Keratinocyte (primary cell): ENCODE measurements around the gene WWC2. TPM values are rescaled to one million over a fixed set of nuclear protein-coding genes. Genes with fewer than 3 reads are reported as not detected.

Source experiments
- DNase-seq: peaks from one replicate; pipeline ENCODE4 v3.0.0-alpha.2; 2011; ENCODE audit warnings: low read depth, missing footprints, low spot score
- FAIRE-seq: peaks from 2 replicates; lab custom pipeline; 2011; peaks lifted over from hg19 to GRCh38; lab: Jason Lieb, UNC
- H2AFZ ChIP-seq: 2 replicates; pipeline ENCODE4 v1.6.0; 2012; ENCODE audit warnings: low read length, control low read depth, inconsistent platforms; ENCODE audit not compliant: control insufficient read depth
- H3K27ac ChIP-seq: 2 replicates; pipeline ENCODE4 v1.5.1; 2011; ENCODE audit warnings: low read length; ENCODE audit not compliant: control insufficient read depth, insufficient read depth
- H3K27me3 ChIP-seq: 3 replicates; pipeline ENCODE4 v1.6.0; 2011; ENCODE audit warnings: low read length; ENCODE audit not compliant: control insufficient read depth, insufficient read depth; ENCODE audit errors: extremely low read depth
- H3K36me3 ChIP-seq, 2 experiments: 2 replicates in 1 of 2; 3 replicates in 1 of 2; pipeline ENCODE4 v1.5.1; 2011; ENCODE audit warnings: low read length in 2 of 2, mild to moderate bottlenecking in 1 of 2; ENCODE audit not compliant: control insufficient read depth in 2 of 2, insufficient read depth in 2 of 2; ENCODE audit errors: extremely low read depth in 1 of 2
- H3K4me1 ChIP-seq: 3 replicates; pipeline ENCODE4 v1.5.1; 2011; ENCODE audit warnings: low read length; ENCODE audit not compliant: control insufficient read depth, insufficient read depth; ENCODE audit errors: extremely low read depth
- H3K4me2 ChIP-seq: 3 replicates; pipeline ENCODE4 v1.6.0; 2011; ENCODE audit warnings: low read depth, low read length; ENCODE audit not compliant: control insufficient read depth, insufficient read depth; ENCODE audit errors: extremely low read depth
- H3K4me3 ChIP-seq, 3 experiments: fragments of 200-600 bp in 1 of 3; sonication (generic) in 1 of 3; 2 replicates in 2 of 3; 3 replicates in 1 of 3; pipeline ENCODE4 v1.5.1; 2011 to 2016; ENCODE audit warnings: low read length in 3 of 3, mild to moderate bottlenecking in 3 of 3, control low read depth in 2 of 3, inconsistent platforms in 1 of 3, low read depth in 1 of 3, mixed read lengths in 1 of 3, mixed run types in 1 of 3, moderate library complexity in 1 of 3; ENCODE audit not compliant: control insufficient read depth in 2 of 3, insufficient read depth in 2 of 3; ENCODE audit errors: extremely low read depth in 1 of 3
- H3K79me2 ChIP-seq: 2 replicates; pipeline ENCODE4 v1.6.0; 2012; ENCODE audit warnings: low read length; ENCODE audit not compliant: control insufficient read depth, insufficient read depth
- H3K9ac ChIP-seq: 3 replicates; pipeline ENCODE4 v1.6.0; 2011; ENCODE audit warnings: low read length; ENCODE audit not compliant: control insufficient read depth, insufficient read depth; ENCODE audit errors: extremely low read depth
- H3K9me1 ChIP-seq: 3 replicates; pipeline ENCODE4 v1.6.0; 2011; ENCODE audit warnings: low read length; ENCODE audit not compliant: control insufficient read depth, insufficient read depth; ENCODE audit errors: extremely low read depth
- H3K9me3 ChIP-seq: 2 replicates; pipeline ENCODE4 v1.5.1; 2012; ENCODE audit warnings: low read depth, low read length; ENCODE audit not compliant: control insufficient read depth
- H4K20me1 ChIP-seq: 3 replicates; pipeline ENCODE4 v1.6.0; 2011; ENCODE audit warnings: low read length; ENCODE audit not compliant: control insufficient read depth, insufficient read depth; ENCODE audit errors: extremely low read depth
- CTCF ChIP-seq, 3 experiments: IDR thresholded peaks in 1 of 3; conservative IDR thresholded peaks in 1 of 3; optimal IDR thresholded peaks in 1 of 3; 2 replicates in 2 of 3; 3 replicates in 1 of 3; pipeline versions ENCODE3 to v1.5.1; 2011; ENCODE audit warnings: low read length in 3 of 3, mild to moderate bottlenecking in 3 of 3, moderate library complexity in 2 of 3, control low read depth in 1 of 3, inconsistent platforms in 1 of 3; ENCODE audit not compliant: insufficient read depth in 2 of 3; ENCODE audit errors: extremely low read depth in 1 of 3
- EZH2 ChIP-seq: IDR thresholded peaks from one replicate; pipeline ENCODE4 v1.6.1; 2012; ENCODE audit warnings: inconsistent platforms, mild to moderate bottlenecking, low read length, moderate library complexity
- dilution Hi-C: fragments of 300-500 bp; cut with MboI; formaldehyde crosslinking; loops from one replicate; pipeline ENCODE4 v1.7.0; 2020; ENCODE audit warnings: low sequenced_read_pairs; ENCODE audit not compliant: extremely low pct_ligation_motif_present
- polyA minus RNA-seq, 3 experiments: library from RNA; depleted of rRNA, polyadenylated mRNA; stranded (reverse); fragments of >200 nt; gene quantifications; 1 replicate in 1 of 3; 2 replicates in 1 of 3; 3 replicates in 1 of 3; pipeline ENCODE4 v1.2.3, GENCODE V29; 2011
- polyA plus RNA-seq, 5 experiments: library from polyadenylated mRNA; depleted of rRNA in 3 of 5; stranded (reverse) in 3 of 5; stranded (forward) in 1 of 5; unstranded in 1 of 5; fragments of >200 nt; gene quantifications; 1 replicate in 1 of 5; 2 replicates in 3 of 5; 3 replicates in 1 of 5; pipeline versions ENCODE4 v1.2.1 to v1.2.3, GENCODE V29; 2011 to 2012; ENCODE audit warnings: missing spikeins in 2 of 5, low read depth in 1 of 5, low replicate concordance in 1 of 5

WWC2 gene
- polyA plus RNA-seq, result 10.6 to 15.4 TPM (median 15.1 TPM) in 3 replicates
- 23.7 TPM for polyA plus RNA-seq (2011; ENCODE audit: low read depth)
- polyA plus RNA-seq (2011; cell fraction: cytosol; rRNA removed), result 8.4 and 13.0 TPM in 2 replicates
- polyA plus RNA-seq (2011; cell fraction: nucleus; rRNA removed), result 23.6 and 28.4 TPM in 2 replicates
- 8.4 and 13.5 TPM in 2 replicates for polyA plus RNA-seq (2012; ENCODE audit: low replicate concordance)
- 10.2 to 21.5 TPM (median 16.2 TPM) in 3 replicates for polyA minus RNA-seq
- 16.5 TPM for polyA minus RNA-seq (2011; cell fraction: cytosol; rRNA and poly(A)+ RNA removed)
- 16.9 and 52.3 TPM in 2 replicates for polyA minus RNA-seq (2011; cell fraction: nucleus; rRNA and poly(A)+ RNA removed)

GRCh38 chr4:183098723-183099536, at the start of gene WWC2:
WWC2 (plus strand) TSS chr4:183099257; CDS start chr4:183099492, 235 bp downstream.
- Histone ChIP-seq H3K4me3 (peak within 1 kb of the TSS; percentile 83 to 98 (median 93)), H3K36me3 (no peaks in the 10 kb centered on the region), H3K9me1 (peaks cover 4% of the 10 kb centered on the region), H4K20me1 (peaks cover 5% of the 10 kb centered on the region), H3K4me1 (peaks cover 23% of the 10 kb centered on the region), H3K4me2 (peak within 1 kb of the TSS; percentile 91), H2AFZ (peak within 1 kb of the TSS; percentile 63), H3K79me2 (peaks cover 47% of the 10 kb centered on the region), H3K27ac (peak within 1 kb of the TSS; percentile 81), H3K9ac (peak within 1 kb of the TSS; percentile 84), H3K27me3 (no peaks in the 10 kb centered on the region), H3K9me3 (no peaks in the 10 kb centered on the region)
- TF ChIP-seq EZH2 (no peak), CTCF (optimal IDR thresholded peaks at IDR 0.05 in 1 of 3, IDR thresholded peaks at IDR 0.05 in 1 of 3, conservative IDR thresholded peaks at IDR 0.05 in 1 of 3; ENCODE audit: extremely low read depth in 1 of 3, insufficient read depth in 2 of 3, low read length in 3 of 3) (no peak)
- no peak for FAIRE-seq
- DNase-seq, result peak; percentile 35
- dilution Hi-C loops, result no loop called here

- Histone ChIP-seq H3K27me3 (no peaks in the 10 kb centered on the region), H4K20me1 (no peaks in the 10 kb centered on the region), H2AFZ (no peak overlapping the region), H3K27ac (no peak overlapping the region), H3K4me3 (no peak overlapping the region), H3K9ac (no peak overlapping the region), H3K4me2 (no peak overlapping the region), H3K36me3 (no peaks in the 10 kb centered on the region), H3K9me3 (no peaks in the 10 kb centered on the region), H3K79me2 (no peaks in the 10 kb centered on the region), H3K4me1 (no peaks in the 10 kb centered on the region), H3K9me1 (no peaks in the 10 kb centered on the region)
- no peak for DNase-seq
- dilution Hi-C loops, result no loop called here
- TF ChIP-seq EZH2 (no peak), CTCF (optimal IDR thresholded peaks at IDR 0.05 in 1 of 3, IDR thresholded peaks at IDR 0.05 in 1 of 3, conservative IDR thresholded peaks at IDR 0.05 in 1 of 3; ENCODE audit: extremely low read depth in 1 of 3, insufficient read depth in 2 of 3, low read length in 3 of 3) (no peak)
- FAIRE-seq, result no peak
Observed at GRCh38 chr4:183053681-183054080, 45.4 kb upstream of the WWC2 start.
